SH-SY5Y (cell line): ENCODE measurements around the gene SLC35F1.

Experiments used
- GATA2 ChIP-seq: IDR thresholded peaks from 2 replicates; pipeline ENCODE4 v1.6.1; 2011; ENCODE audit warnings: mild to moderate bottlenecking, low read depth, low read length
- GATA3 ChIP-seq: IDR thresholded peaks from 2 replicates; pipeline ENCODE4 v1.6.1; 2011; ENCODE audit warnings: low read depth, mild to moderate bottlenecking, low read length, moderate library complexity

The SLC35F1 gene

DNA sequence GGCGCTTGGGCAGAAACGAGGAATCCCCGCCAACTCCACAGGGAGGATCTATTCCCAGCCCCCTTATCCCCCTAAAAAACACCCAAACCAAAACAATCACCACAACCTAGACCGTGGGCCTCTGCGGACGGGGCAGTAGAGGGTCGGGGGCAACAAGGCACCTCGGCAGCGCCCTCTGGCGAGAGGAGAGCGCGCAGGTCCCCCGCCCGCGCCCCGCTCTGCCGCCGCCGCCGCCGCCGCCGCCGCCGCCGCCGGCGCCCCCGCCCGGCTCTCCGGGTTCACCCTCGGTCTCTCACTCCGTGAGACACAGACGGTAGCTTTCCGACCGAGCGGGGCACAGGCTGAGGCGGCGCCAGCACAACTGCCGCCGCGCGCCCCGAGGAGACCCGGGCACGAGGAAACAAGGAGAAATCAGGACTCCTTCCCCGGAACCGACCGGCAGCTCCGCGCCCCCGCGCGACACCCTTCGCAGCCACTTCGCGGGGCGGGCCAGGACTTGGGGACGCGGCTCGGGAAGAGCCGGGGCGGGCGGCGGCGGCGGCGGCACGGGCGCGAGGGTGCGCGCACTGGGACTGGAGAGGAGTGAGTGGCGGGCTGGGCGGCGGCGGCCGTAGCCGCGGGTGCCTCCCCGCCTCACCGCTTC lies at the start of gene SLC35F1:
SLC35F1 (plus strand) TSS at position 307 of the 643 bp plus-strand sequence.
- TF ChIP-seq GATA2 (no peak), GATA3 (no peak)

DNA sequence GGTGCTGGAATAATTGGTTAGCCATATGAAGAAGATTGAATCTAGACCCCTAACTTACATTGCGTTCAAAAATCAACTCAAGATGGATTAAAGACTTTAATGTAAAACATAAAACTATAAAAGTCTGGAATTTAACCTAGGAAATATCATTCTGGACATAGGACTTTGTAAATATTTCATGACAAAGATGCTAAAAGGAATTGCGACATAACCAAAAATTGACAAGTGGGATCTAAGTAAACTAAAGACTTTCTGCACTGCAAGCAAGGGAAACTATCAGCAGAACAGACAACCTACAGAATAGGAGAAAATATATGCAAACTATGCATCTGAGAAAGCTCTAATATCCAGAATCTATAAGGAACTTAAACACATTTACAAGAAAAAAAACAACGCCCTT lies 45.5 kb upstream of the SLC35F1 start:
- no peak for TF ChIP-seq GATA2
- TF ChIP-seq GATA3, result no peak

- TF ChIP-seq GATA2 (no peak), GATA3 (no peak)
Measured at GRCh38 chr6:117866561-117866960, 40.5 kb upstream of the SLC35F1 start.

DNA sequence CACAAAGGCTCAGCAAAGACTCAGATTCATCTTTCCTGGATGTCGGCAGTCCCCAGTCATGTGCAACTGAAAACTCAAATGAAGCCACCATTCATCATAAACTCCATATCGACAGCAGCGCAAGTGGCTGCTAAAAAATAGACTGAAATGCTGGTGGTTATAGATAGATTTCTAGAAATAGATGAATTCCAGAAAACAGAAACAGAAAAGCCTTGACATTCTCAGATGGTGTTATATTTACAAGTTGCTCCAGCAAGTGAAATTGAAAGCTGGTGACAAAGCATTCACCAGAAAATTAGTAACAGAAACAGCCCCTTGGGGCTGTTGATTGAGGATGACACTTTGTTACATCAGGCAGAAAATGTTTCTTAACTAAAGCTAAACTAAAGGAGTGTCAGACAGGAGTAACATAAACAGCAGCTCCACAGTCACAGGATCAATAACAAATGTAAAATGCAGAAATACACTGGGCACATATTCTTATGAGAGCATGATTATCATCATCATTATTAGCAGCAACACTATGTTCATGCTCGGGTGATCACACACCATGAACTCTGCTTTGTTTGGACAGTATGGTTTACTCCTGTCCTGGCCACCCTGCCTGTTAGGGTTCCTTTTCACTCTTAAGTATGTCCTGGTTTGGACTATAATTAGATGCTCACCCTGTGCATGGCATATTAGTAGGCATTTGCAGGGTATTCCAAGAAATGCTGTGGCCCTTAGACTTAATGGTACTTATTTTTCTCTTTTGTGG lies 36.4 kb upstream of the SLC35F1 start:
- TF ChIP-seq GATA3, result no peak
- no peak for TF ChIP-seq GATA2

DNA sequence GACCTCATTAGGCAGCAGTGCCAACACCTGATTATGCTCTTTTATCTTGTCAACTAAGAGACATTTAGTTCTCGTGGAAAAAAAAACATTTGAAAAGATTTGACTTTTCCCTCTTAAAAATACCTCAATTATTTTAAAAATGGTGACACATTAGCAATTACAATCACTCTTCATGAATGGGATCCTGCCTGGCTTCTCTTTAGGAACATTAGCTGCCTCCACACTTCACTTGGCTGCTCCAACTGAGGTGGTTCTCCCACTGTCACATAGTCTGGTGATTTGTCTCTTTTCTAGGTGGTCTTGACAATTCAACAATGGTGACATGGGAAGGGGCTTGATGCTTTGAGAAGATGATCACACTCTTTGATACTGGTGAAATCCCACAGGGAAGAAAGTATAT lies 26.2 kb upstream of the SLC35F1 start:
- TF ChIP-seq GATA3, result no peak
- TF ChIP-seq GATA2, result no peak

GRCh38 chr6:117890172-117890571 lies 16.9 kb upstream of the SLC35F1 start:
- TF ChIP-seq GATA2 (no peak), GATA3 (no peak)

GRCh38 chr6:117906507-117906957 lies 532 bp upstream of the SLC35F1 start:
- TF ChIP-seq GATA3 (no peak), GATA2 (no peak)

DNA sequence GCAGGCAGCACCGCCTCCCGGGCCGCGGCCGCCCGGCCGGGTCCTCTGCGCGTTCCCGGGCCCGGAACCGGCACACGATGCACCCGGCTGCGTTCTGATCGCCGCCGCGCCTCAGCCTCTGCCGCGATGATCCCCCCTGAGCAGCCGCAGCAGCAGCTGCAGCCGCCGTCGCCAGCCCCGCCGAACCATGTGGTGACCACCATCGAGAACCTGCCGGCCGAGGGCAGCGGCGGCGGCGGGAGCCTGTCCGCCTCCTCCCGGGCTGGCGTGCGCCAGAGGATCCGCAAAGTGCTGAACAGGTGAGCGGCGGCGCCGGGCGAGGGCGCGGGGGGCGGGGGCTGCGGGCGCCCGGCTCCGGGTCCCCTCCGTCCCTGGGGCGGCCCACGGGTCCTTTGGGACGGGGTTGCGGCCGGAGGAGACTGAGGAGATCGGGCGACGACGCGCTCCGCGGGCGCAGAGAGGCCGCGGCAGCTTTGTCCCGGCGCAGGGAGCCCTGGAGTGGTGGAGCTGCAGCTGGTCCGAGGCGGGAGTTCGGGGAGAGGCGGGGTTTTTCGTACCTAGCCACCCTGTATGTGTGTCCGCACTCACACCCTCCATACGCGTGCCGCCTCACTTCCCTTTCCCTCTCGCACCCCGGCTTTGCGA lies 659 bp downstream of the SLC35F1 start:
- TF ChIP-seq GATA3 (no peak), GATA2 (no peak)

DNA sequence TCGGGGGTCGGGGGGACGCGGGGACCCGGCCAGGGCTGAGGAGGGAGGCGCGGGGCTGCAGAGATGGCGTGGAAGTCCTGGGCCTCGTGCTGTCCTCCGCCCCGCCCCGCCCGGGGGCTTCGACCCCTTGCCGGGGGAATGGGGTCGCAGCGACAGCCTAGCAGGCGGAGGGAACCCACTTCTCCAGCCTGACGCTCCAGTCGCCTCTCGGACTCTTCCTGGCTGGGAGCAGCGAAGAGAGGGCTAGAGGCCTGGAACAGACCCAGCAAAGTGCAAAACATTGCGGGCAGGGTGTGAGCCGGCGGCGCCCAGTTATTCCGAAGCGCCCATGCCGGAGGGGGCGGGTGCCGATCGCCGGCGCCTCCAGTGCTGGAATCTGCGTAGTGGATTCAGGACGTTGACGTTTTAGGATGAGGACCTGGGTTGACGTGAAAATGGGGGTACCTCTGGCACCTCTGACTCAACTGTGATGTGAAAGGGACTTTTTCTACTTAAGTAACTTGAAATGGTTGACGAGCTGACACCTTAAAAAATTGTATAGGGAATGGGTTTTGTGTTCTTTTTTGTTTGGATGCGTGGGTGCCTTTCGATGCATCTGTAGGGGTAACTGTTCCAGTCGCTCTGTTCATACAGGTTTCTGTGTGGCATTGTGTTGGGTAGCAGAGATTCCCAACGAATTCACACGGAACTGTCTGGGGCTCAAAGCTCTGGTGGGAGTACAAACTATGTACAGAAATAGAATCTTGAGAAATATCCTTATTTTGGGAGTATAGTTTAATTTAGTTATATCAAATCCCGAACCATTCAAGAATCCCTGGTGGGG lies 1.4 kb downstream of the SLC35F1 start:
- no peak for TF ChIP-seq GATA2

DNA sequence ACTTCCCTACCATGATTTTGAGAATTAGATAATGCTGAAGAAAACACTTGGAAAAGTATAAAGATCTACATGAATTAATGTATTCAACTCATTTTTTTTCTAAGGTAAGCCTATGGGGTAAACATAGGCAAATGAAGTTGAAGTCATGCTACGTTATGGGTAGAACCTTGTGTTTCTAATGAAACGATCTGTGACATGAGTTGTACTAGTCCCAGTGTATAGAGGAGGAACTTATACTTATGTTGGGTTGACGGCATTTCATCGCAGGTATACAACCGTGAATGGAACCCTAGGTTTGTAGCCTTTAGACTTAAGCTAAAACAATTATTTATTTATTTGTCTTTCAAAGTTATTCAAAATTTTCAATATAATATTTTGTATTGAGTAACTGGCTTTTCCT lies 2.6 kb downstream of the SLC35F1 start:
- TF ChIP-seq GATA3 (no peak), GATA2 (no peak)

DNA sequence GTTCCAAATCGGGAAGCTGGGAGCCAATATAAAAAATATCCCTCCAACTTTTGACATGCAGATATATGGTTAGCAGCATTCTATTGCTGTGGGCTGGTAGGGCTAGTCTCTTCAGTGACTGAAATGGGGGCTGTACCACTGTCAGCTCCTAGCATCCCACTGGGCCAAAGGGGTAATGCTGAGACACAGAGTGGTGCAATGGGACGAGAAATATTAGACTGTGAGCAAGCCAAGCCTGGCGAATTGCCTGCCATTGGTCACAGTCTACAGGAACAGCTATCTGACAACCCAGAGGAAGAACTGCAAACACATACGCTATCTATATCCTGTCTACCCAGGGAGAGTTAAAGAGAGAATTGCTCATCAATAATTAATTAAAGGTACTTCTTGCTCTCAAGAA lies 3.5 kb downstream of the SLC35F1 start:
- no peak for TF ChIP-seq GATA3
- TF ChIP-seq GATA2, result no peak

DNA sequence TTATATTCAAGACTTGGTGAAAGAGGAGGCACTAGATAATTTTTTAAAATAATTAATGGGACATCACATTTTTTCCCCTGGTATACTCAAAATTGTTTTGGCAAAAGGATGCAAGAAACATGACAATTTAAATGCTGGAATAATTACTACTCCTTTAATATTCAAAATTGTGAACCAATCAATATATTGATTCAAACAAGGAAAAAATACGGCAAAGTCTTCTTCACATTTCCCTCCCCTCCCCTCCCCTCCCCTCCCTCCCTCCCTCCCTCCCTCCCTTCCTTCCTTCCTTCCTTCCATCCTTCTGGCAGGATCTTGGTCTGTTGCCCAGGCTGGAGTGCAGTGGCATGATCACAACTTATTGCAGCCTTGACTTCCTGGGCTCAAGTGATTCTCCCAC lies 4.1 kb downstream of the SLC35F1 start:
- no peak for TF ChIP-seq GATA3
- no peak for TF ChIP-seq GATA2

- TF ChIP-seq GATA3 (no peak), GATA2 (no peak)
Measured at GRCh38 chr6:117911660-117912059, 4.6 kb downstream of the SLC35F1 start.

GRCh38 chr6:117915846-117916245 lies 8.8 kb downstream of the SLC35F1 start:
- TF ChIP-seq GATA3 (no peak), GATA2 (no peak)
